Measurements from ENCODE around the gene ASB13. TPM values are rescaled to one million over a fixed set of nuclear protein-coding genes. Genes with fewer than 3 reads are reported as not detected.

Gene ASB13
- polyA plus RNA-seq, 2 donors, result 12.2 to 13.9 TPM

DNA sequence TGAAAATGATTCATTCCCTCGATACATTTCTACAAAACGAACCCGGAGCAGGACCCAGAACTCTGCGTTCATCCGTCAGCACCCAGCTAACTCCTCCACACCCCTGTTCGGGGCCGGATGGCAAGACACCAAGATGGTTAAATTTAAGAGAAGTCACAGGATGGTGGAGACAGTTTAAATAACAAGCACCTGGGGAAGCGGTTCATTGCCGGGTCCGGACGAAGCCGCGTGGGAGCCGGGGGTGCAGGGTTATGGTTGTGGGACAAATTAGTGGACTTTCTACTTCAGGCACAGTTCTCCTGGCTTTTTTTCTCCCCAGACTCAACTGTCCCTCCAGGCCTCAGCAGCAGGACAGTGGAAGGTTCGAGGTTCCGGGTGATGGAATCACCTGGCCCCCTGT, 45.4 kb downstream of the ASB13 start:
- H3K27me3 ChIP-seq (ENCODE audit: control insufficient read depth in 1 of 2, insufficient read depth in 2 of 2, low read length in 2 of 2), result no peaks in the 10 kb centered on the region
- WGBS, 2 donors, result 80 to 84% methylated on average over 16 of the region's 16 CpGs
- H3K4me1 ChIP-seq (ENCODE audit: control insufficient read depth in 2 of 2, insufficient read depth in 2 of 2, low read length in 1 of 2), result peaks cover 3 to 13% of the 10 kb centered on the region in 2 donors
- no peaks in the 10 kb centered on the region for H3K36me3 ChIP-seq (ENCODE audit: control insufficient read depth in 2 of 2, insufficient read depth in 2 of 2, low read length in 1 of 2)
- no peaks in the 10 kb centered on the region for H3K9me3 ChIP-seq (ENCODE audit: control insufficient read depth in 2 of 2, insufficient read depth in 1 of 2, low read depth in 1 of 2, low read length in 1 of 2)
- no peak overlapping the region for H3K27ac ChIP-seq (ENCODE audit: low read depth in 2 of 2, low read length in 1 of 2)
- H3K4me3 ChIP-seq (ENCODE audit: low read depth in 1 of 2, low read length in 2 of 2), result no peak overlapping the region

DNA sequence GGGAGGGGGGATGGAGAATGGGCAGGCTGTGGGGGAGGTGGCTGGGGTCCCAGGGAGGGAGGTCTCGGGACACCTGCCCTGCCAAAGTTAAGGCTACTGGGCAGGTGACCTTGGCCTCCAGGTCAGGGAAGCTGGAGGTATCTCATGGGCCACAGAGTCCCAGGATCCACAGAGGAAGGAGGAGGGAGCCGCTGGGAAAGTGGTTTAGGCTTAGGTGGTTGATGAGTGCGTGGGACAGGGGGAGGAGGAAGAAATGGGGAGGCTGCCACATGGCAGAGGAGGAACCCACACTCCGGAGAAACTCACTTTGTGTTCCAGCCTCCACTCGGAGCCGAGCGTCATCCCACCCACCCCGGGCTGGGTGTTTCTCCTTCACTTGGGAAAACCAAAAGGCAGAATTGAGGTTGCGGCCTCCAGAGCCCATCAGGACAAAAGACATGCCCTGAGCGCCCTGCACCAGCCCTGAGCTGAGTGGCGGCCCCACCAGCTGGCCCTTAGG, 46.1 kb downstream of the ASB13 start:
- Histone ChIP-seq H3K4me1 (ENCODE audit: control insufficient read depth in 2 of 2, insufficient read depth in 2 of 2, low read length in 1 of 2) (peaks cover 3 to 13% of the 10 kb centered on the region in 2 donors), H3K4me3 (ENCODE audit: low read depth in 1 of 2, low read length in 2 of 2) (no peak overlapping the region), H3K36me3 (ENCODE audit: control insufficient read depth in 2 of 2, insufficient read depth in 2 of 2, low read length in 1 of 2) (no peaks in the 10 kb centered on the region), H3K27ac (ENCODE audit: low read depth in 2 of 2, low read length in 1 of 2) (no peak overlapping the region), H3K9me3 (ENCODE audit: control insufficient read depth in 2 of 2, insufficient read depth in 1 of 2, low read depth in 1 of 2, low read length in 1 of 2) (no peaks in the 10 kb centered on the region), H3K27me3 (ENCODE audit: control insufficient read depth in 1 of 2, insufficient read depth in 2 of 2, low read length in 2 of 2) (no peaks in the 10 kb centered on the region)
- WGBS, 2 donors, result 77 to 87% methylated on average over 11 of the region's 11 CpGs

DNA sequence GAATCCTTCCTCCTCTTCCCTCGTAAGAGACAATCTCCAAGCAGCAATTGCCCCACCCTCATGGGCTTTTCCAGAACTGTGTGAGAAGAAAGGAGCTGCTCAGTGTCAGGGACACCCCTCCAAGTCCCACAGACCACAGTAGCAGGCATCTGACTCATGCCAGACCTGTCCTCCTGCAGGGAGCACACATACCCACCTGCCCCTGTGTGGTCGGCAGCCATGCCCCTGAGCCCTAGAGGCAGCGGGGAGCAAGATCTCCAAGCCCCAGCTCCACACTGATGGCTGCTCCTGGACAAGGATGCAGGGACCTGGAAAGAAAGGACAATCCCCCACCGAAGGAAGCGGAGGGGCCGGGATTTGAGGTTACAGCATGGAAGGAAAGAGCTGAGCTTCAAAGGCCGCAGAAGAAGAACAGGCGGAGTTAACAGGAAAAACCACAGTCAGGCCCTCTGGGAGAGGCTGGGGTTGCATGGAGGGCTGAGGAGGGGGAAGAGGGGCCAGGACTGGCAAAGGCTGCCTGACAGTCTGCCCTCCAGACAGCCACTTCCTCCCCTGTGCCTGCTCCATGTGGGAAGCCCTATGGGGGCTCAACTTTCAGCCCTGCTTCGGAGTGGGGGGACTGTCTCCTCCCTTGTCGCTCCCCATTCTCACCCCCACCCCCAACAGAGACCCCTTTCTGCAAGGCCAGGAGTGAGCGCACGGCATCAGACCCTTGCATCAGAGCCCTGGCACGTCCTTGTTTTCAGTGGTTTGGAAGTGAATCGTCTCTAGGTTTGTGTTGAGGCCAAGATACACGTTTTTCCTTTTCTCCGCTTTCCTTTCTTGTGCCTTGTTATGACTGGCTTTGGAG, 46.8 kb downstream of the ASB13 start:
- WGBS, 2 donors, result 67 to 76% methylated on average over 16 of the region's 16 CpGs
- Histone ChIP-seq H3K36me3 (ENCODE audit: control insufficient read depth in 2 of 2, insufficient read depth in 2 of 2, low read length in 1 of 2) (no peaks in the 10 kb centered on the region), H3K27ac (ENCODE audit: low read depth in 2 of 2, low read length in 1 of 2) (no peak overlapping the region), H3K27me3 (ENCODE audit: control insufficient read depth in 1 of 2, insufficient read depth in 2 of 2, low read length in 2 of 2) (no peaks in the 10 kb centered on the region), H3K9me3 (ENCODE audit: control insufficient read depth in 2 of 2, insufficient read depth in 1 of 2, low read depth in 1 of 2, low read length in 1 of 2) (no peaks in the 10 kb centered on the region), H3K4me3 (ENCODE audit: low read depth in 1 of 2, low read length in 2 of 2) (no peak overlapping the region), H3K4me1 (ENCODE audit: control insufficient read depth in 2 of 2, insufficient read depth in 2 of 2, low read length in 1 of 2) (peaks cover 3 to 13% of the 10 kb centered on the region in 2 donors)

DNA sequence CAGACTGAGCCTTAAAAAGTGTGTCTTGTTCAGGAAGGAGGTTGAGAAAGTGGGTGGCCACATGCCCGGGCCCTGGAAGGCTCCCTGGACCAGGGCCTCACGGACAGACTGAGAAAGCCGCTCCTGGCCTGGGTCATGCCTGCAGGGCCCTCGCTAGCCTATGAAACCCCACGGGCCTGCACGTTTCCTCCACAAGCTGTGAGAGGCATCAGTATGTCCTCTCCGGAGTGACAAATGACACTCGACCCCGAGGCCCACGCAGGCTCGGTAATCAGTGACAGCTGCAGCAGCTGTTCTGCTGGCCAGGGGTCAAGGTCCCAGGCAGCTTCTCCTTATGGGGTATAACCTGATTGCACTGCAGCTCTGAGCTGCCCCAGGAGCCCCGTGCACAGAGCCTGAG, 47.6 kb downstream of the ASB13 start:
- H3K4me1 ChIP-seq (ENCODE audit: control insufficient read depth in 2 of 2, insufficient read depth in 2 of 2, low read length in 1 of 2), result peaks cover 3 to 20% of the 10 kb centered on the region in 2 donors

DNA sequence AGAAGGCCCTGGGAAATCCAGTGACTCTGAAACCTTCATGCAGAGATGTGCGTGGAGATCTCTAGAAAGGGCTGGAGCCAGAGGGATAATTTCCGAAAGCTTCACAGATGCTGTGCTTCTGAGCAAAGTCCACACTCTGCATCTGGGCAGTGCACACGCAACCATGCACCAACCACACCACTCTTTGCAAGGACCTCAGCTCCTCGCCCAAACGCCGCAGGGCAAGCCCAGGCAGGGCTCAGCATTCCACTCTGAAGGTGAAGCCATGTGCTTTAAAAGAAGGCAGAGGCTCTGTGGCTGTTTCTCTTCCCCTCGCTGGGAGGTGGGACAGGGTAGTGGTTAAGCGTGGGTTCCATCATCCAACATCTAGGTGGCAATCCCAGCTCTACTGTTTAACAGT, 48.4 kb downstream of the ASB13 start:
- Histone ChIP-seq H3K4me3 (ENCODE audit: low read depth in 1 of 2, low read length in 2 of 2) (no peak overlapping the region), H3K36me3 (ENCODE audit: control insufficient read depth in 2 of 2, insufficient read depth in 2 of 2, low read length in 1 of 2) (no peaks in the 10 kb centered on the region), H3K27ac (ENCODE audit: low read depth in 2 of 2, low read length in 1 of 2) (peak overlapping the region; percentile 54 to 66), H3K27me3 (ENCODE audit: control insufficient read depth in 1 of 2, insufficient read depth in 2 of 2, low read length in 2 of 2) (no peaks in the 10 kb centered on the region), H3K9me3 (ENCODE audit: control insufficient read depth in 2 of 2, insufficient read depth in 1 of 2, low read depth in 1 of 2, low read length in 1 of 2) (no peaks in the 10 kb centered on the region), H3K4me1 (ENCODE audit: control insufficient read depth in 2 of 2, insufficient read depth in 2 of 2, low read length in 1 of 2) (peaks cover 3 to 24% of the 10 kb centered on the region in 2 donors)
- 55 to 63% methylated on average over 8 of the region's 8 CpGs for WGBS, 2 donors

More for the DNA sequence above, 47.6 kb downstream of the ASB13 start:
- H3K9me3 ChIP-seq (ENCODE audit: control insufficient read depth in 2 of 2, insufficient read depth in 1 of 2, low read depth in 1 of 2, low read length in 1 of 2), result no peaks in the 10 kb centered on the region
- no peaks in the 10 kb centered on the region for H3K27me3 ChIP-seq (ENCODE audit: control insufficient read depth in 1 of 2, insufficient read depth in 2 of 2, low read length in 2 of 2)
- H3K27ac ChIP-seq (ENCODE audit: low read depth in 2 of 2, low read length in 1 of 2), result peak overlapping the region in 1 of 2 donors; percentile 14
- no peak overlapping the region for H3K4me3 ChIP-seq (ENCODE audit: low read depth in 1 of 2, low read length in 2 of 2)
- 53 to 55% methylated on average over 12 of the region's 12 CpGs for WGBS, 2 donors
- no peaks in the 10 kb centered on the region for H3K36me3 ChIP-seq (ENCODE audit: control insufficient read depth in 2 of 2, insufficient read depth in 2 of 2, low read length in 1 of 2)

DNA sequence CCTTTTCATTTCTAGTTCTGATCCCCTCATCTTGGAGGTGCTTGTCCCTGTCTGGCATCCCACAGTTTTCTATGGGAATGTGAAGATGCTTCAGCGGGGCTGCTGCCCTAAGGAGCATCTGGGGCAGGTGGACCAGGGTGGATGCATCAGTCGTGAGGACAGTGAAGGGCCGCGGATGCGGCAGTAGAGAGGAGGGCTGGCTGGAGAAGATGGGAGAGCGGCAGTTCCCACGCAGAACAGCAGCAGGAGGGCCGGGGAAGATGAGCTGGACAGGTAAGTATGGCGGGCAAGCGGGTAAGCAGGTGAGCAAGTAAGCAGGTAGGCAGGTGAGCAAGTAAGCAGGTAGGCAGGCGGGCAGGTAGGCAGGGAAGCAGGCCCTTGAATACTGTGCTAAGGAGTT, 48.9 kb downstream of the ASB13 start:
- Histone ChIP-seq H3K9me3 (ENCODE audit: control insufficient read depth in 2 of 2, insufficient read depth in 1 of 2, low read depth in 1 of 2, low read length in 1 of 2) (no peaks in the 10 kb centered on the region), H3K27me3 (ENCODE audit: control insufficient read depth in 1 of 2, insufficient read depth in 2 of 2, low read length in 2 of 2) (no peaks in the 10 kb centered on the region), H3K4me3 (ENCODE audit: low read depth in 1 of 2, low read length in 2 of 2) (no peak overlapping the region), H3K4me1 (ENCODE audit: control insufficient read depth in 2 of 2, insufficient read depth in 2 of 2, low read length in 1 of 2) (peaks cover 3 to 23% of the 10 kb centered on the region in 2 donors), H3K36me3 (ENCODE audit: control insufficient read depth in 2 of 2, insufficient read depth in 2 of 2, low read length in 1 of 2) (no peaks in the 10 kb centered on the region), H3K27ac (ENCODE audit: low read depth in 2 of 2, low read length in 1 of 2) (peak overlapping the region; percentile 54 to 66)
- WGBS, 2 donors, result 76 to 93% methylated on average over 11 of the region's 11 CpGs

DNA sequence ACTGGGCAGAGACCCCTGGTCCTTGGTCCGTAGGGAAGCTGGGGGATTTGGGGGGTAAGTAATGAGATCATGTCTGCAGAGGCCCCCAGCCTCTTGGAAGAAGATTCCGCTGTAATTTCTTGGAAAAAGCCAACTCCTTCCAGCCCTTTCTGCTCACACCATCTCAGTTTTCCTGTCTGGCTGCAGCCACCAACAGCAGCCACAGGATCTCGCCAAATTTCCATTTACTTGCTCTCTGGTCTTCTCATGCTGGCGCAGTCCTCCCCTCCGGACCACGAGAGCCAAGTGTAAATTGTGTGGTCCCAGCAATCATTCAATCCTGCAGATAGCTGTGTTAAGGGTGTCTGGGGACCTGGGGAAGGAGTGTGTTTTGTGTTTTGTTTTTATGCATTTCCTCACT, 49.6 kb downstream of the ASB13 start:
- Histone ChIP-seq H3K9me3 (ENCODE audit: control insufficient read depth in 2 of 2, insufficient read depth in 1 of 2, low read depth in 1 of 2, low read length in 1 of 2) (no peaks in the 10 kb centered on the region), H3K36me3 (ENCODE audit: control insufficient read depth in 2 of 2, insufficient read depth in 2 of 2, low read length in 1 of 2) (no peaks in the 10 kb centered on the region), H3K4me1 (ENCODE audit: control insufficient read depth in 2 of 2, insufficient read depth in 2 of 2, low read length in 1 of 2) (peaks cover 3 to 27% of the 10 kb centered on the region in 2 donors), H3K27me3 (ENCODE audit: control insufficient read depth in 1 of 2, insufficient read depth in 2 of 2, low read length in 2 of 2) (no peaks in the 10 kb centered on the region), H3K4me3 (ENCODE audit: low read depth in 1 of 2, low read length in 2 of 2) (no peak overlapping the region), H3K27ac (ENCODE audit: low read depth in 2 of 2, low read length in 1 of 2) (peak overlapping the region; percentile 5 to 54)
- 59 to 71% methylated on average over 6 of the region's 6 CpGs for WGBS, 2 donors

DNA sequence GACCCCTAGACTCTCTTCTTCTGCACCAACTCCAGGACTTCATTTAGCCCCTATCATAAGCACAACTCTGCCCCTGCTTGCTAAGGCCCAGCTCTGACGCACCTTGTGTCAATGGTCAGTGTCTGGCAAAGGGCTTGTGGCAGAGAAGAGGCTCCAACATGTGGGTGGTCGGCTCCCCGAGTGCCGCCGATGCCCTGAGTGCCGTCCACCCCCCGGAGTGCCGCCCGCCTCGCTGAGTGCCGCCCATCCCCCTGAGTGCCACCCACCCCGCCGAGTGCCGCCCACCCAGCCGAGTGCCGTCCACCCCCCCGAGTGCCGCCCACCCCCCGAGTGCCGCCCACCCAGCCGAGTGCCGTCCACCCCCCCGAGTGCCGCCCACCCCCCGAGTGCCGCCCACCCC, 50.3 kb downstream of the ASB13 start:
- no peaks in the 10 kb centered on the region for H3K36me3 ChIP-seq (ENCODE audit: control insufficient read depth in 2 of 2, insufficient read depth in 2 of 2, low read length in 1 of 2)
- H3K27me3 ChIP-seq (ENCODE audit: control insufficient read depth in 1 of 2, insufficient read depth in 2 of 2, low read length in 2 of 2), result no peaks in the 10 kb centered on the region
- peaks cover 3 to 31% of the 10 kb centered on the region in 2 donors for H3K4me1 ChIP-seq (ENCODE audit: control insufficient read depth in 2 of 2, insufficient read depth in 2 of 2, low read length in 1 of 2)
- no peak overlapping the region for H3K4me3 ChIP-seq (ENCODE audit: low read depth in 1 of 2, low read length in 2 of 2)
- no peak overlapping the region for H3K27ac ChIP-seq (ENCODE audit: low read depth in 2 of 2, low read length in 1 of 2)
- H3K9me3 ChIP-seq (ENCODE audit: control insufficient read depth in 2 of 2, insufficient read depth in 1 of 2, low read depth in 1 of 2, low read length in 1 of 2), result no peaks in the 10 kb centered on the region
- 80 to 87% methylated on average over 13 to 23 of the region's 26 CpGs for WGBS, 2 donors

DNA sequence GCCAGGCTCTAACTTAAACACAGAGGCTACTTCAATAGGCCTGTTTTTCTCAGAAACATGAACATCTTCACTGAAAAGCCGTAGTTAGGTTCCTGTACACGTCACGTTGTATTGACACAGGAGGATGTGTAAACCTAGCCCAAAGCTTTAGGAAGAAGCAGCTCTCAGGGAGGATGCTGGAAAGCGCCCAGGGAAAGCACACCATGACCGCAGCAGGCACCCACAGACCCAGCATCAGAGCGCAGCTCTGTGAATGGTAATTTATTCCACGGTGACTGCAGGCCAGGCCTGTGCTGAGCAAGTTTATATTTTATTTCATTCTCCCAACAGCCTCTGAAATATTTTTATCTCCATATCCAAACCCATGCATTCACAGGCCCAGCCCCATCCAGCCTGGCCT, 51.1 kb downstream of the ASB13 start:
- WGBS, 2 donors, result 76 to 81% methylated on average over 7 of the region's 7 CpGs
- H3K4me1 ChIP-seq (ENCODE audit: control insufficient read depth in 2 of 2, insufficient read depth in 2 of 2, low read length in 1 of 2), result peaks cover 3 to 32% of the 10 kb centered on the region in 2 donors
- H3K27me3 ChIP-seq (ENCODE audit: control insufficient read depth in 1 of 2, insufficient read depth in 2 of 2, low read length in 2 of 2), result no peaks in the 10 kb centered on the region
- no peaks in the 10 kb centered on the region for H3K36me3 ChIP-seq (ENCODE audit: control insufficient read depth in 2 of 2, insufficient read depth in 2 of 2, low read length in 1 of 2)
- no peaks in the 10 kb centered on the region for H3K9me3 ChIP-seq (ENCODE audit: control insufficient read depth in 2 of 2, insufficient read depth in 1 of 2, low read depth in 1 of 2, low read length in 1 of 2)
- H3K4me3 ChIP-seq (ENCODE audit: low read depth in 1 of 2, low read length in 2 of 2), result no peak overlapping the region
- H3K27ac ChIP-seq (ENCODE audit: low read depth in 2 of 2, low read length in 1 of 2), result no peak overlapping the region

Measured in esophagus (tissue), 2 donors.